HG02678 (cell line): ENCODE results near the gene FBRSL1.

Experiments used
- ATAC-seq: cut with Tn5 transposase; IDR thresholded peaks from one replicate; pipeline ENCODE4 v1.9.1; 2021; ENCODE audit warnings: mild to moderate bottlenecking, moderate library complexity; ENCODE audit not compliant: unreplicated experiment

FBRSL1 gene

DNA sequence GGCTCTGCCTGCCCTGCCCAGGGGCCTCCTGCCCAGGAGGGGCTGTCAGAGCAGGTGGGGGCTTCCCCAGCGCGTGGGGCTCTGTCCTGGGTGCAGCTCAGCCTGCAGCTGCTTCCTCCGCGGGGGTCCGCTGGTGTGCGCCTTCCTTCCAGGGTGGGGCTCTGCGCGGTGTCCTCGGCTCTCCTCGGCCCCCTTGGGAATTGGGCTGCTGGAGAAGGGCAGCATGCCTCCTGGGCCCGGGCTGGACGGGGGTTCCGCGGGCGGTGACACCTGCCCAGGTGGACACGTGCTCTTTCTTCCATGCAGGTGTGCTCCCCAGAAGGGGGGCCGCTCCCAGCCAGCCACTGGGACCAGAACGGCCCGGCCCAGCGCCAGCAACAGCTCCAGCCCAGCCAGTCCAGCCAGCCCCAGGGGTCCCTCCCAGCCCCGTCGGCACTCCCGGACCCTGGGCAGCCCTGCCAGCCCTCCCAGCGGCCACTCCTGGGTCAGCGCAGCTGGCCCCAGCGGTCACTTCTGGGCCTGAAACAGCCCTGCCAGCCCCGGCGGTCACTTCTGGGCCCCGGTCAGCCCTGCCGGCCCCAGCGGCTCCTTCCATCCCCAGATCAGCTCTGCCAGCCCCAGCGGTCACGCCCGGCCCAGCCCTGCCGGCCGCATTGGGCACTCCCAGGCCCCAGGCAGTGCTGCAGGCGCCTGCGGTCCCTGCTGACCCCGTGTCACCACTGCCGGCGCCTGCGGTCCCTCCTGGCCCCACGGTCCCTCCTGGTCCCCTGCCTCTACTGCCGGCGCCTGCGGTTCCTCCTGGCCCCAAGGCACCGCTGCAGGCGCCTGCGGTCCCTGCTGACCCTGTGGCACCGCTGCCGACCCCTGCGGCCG lies 19.1 kb downstream of the FBRSL1 start:
- ATAC-seq = no peak

DNA sequence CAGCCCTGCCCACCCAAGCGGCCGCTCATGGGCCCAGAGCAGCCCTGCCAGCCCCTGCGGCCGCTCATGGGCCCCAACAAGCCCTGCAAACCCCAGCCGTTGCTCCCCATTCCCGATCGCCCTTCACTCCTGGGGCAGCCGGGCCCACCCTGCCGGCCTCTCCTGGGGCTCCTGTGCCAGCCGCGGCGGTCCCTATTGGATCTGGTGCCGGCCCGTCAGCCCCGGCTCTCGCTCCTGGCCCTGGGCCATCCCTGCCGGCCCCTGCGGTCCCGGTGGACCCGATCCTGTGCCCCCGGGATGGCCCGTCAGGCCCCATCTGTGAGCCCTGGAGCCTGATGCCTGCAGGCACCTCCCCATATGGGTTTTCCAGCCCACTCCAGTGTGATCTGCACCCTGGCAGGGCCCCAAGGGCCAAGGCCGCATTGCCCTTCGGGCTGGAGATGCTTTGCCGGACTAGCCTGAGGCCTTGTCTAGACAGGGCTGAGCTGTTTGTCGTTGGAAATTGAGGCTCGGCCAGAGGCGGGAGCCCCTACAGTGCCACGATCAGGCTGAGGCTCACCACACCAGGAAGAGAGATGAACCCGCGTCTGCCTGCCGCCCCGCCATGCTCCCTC lies 20.3 kb downstream of the FBRSL1 start:
- no peak for ATAC-seq

GRCh38 chr12:132510746-132511477 lies 21.0 kb downstream of the FBRSL1 start:
- ATAC-seq = no peak

GRCh38 chr12:132511516-132512196 lies 21.7 kb downstream of the FBRSL1 start:
- no peak for ATAC-seq

GRCh38 chr12:132512197-132513069 lies 22.5 kb downstream of the FBRSL1 start:
- ATAC-seq = no peak

DNA sequence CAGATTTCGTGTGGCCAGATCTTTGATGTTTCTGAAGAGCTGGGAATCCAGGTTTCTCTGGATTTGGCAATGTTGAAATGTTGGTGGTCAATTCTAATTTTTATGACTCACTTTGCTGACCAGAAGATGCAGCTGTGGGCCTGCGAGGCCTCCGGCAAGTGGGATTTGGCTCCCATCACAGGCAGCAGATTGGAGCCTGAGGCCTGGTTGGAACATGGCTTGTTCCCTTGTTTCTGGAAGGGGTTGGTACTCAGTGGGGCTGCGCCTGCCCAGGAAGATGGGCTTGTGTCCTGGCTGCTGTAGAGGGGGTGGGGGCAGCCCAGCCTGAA lies 23.1 kb downstream of the FBRSL1 start:
- no peak for ATAC-seq

DNA sequence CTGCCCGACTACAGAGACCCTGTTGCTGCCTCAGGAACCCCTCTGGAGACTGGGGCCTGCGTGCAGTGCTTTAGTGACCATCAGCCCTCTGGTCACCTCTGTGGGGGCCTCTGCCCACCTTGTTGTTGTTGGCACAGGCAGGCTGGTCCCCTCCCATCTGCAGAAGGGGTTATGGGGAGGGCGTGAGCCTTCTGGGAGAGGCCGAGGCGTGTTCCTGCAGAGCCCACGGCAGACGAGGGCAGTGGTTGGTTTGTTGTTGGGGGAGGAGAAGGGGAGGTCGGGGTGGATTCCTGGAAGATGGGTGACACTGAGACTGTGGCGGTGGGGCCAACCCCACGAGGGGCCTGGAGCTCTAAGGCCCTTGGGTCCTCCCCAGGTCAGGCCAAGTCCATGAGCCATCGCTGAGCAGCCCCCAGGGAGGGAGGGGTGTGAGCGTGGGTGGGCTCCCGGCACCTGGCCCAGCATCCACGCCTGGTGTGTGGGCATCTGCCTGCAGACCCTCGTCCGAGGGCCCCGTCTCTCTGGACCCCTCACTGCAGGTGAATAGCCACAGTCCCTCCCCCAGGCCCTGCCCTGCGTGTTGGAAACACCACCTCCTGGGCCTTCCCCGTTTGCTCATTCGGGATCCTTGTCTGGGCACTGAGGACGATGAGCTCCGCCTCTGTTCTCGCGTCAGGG lies 23.6 kb downstream of the FBRSL1 start:
- ATAC-seq = no peak

- ATAC-seq = no peak
Observed at GRCh38 chr12:132514216-132514820, 24.4 kb downstream of the FBRSL1 start.

DNA sequence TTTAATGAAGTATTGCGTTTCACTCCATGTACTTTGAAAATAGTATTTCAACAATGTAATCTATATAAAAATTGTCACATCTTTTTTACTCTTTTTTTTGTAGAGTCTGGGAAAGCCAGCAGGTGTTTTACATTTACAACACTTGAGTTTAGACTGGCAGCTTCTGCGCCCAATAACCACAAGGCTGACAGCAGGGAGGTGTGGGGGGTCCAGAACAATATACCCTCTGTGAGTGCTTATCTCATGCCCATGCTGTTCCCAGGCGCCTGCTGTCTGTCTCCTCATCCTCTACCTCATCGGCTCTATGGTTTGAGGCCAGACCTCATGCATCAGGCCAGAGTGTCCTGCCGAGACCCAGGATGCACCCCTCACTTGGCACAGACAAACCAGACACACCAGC lies 24.9 kb downstream of the FBRSL1 start:
- no peak for ATAC-seq

DNA sequence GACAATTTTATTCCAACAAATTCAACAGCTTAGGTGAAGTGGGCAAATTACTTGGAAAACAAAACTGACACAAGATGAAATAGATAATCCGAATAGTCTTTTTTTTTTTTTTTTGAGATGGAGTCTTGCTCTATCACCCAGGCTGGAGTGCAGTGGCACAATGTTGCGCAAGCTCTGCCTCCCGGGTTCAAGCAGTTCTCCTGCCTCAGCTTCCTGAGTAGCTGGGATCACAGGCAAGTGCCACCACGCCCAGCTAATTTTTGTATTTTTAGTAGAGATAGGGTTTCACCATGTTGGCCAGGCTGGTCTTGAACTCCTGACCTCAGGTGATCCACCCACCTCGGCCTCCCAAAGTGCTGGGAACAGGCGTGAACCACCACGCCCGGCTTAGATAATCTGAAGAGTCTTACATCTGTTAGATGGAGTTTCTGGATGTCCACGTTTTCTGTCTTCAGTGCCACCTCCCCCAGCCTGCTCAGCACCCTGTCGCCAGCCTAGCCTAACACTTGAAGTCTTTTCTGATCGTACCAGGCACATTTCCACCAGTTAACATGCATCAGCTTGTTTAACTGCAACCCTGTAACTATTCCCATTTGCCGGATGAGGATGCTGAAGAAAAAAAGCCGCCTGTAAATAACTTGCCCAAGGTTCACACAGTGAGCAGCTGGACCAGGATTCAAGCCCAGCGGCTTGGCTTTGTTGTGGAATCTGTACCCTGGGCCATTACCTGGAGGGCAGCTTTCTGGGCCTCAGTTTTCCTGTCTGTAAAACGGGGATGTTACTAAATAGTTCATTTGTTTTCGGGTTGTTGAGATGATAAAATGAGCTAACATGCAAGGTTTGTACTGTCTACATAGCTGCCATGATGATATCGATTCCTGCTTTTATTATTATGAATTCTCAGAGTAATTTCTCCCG lies 26.4 kb downstream of the FBRSL1 start:
- ATAC-seq = no peak

DNA sequence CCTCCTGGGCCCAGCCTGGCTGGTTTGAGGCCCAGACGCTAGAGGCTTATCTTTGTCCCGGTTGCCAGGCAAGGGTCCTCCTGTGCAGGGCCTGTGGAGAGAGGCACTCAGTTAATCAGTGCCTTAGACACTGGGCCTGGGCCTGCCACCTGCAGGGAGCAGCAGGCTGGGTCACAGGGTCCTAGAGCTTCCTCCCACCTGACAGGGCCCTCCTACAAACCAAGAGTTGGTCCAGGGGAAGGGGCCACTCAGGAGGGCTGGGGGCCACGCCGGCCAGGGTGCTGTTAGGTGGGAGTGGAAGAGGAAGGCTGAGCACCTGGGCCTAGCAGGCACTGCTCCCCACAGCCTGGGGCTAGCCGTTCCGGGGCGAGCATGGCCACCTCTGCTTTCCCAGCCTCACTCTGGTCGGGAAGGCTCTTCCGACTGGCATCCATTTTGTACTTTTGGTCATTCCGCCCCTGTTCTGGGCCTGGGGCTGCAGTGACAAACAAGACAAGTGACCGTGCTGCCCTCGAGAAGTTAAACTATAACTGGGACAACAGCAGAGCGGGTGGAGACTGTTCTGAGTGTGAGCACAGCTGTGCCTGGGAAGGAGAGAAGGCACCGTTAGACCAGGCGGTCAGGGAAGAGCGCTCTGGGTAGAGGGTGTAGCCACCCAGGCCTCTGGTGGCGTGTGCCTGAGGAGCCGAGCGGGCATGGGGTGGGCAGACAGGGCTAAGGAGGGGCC lies 27.2 kb downstream of the FBRSL1 start:
- no peak for ATAC-seq

GRCh38 chr12:132517740-132518100 lies 27.8 kb downstream of the FBRSL1 start:
- ATAC-seq = no peak

GRCh38 chr12:132518354-132518992 lies 28.5 kb downstream of the FBRSL1 start:
- ATAC-seq = no peak

- no peak for ATAC-seq
Observed at GRCh38 chr12:132520421-132521199, 30.7 kb downstream of the FBRSL1 start.

DNA sequence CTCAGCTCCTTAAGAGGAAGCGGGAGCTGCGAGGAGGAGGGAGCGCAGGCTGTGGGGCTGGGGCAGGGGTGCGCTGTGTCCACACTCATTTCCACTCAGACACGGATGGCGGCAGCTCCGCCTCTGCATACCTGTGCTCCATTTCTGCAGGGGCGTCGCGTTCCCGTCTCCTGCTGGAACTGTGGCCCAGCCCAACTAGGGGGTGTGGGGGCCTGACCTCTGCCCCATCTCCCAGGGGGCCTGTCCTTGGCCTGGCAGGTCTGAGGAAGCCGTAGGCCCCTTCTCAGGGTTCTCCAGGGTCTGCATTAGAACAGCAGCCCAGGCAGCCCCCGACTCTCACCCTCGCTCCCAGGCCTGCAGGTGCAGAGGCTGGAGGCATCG lies 31.2 kb downstream of the FBRSL1 start:
- no peak for ATAC-seq

DNA sequence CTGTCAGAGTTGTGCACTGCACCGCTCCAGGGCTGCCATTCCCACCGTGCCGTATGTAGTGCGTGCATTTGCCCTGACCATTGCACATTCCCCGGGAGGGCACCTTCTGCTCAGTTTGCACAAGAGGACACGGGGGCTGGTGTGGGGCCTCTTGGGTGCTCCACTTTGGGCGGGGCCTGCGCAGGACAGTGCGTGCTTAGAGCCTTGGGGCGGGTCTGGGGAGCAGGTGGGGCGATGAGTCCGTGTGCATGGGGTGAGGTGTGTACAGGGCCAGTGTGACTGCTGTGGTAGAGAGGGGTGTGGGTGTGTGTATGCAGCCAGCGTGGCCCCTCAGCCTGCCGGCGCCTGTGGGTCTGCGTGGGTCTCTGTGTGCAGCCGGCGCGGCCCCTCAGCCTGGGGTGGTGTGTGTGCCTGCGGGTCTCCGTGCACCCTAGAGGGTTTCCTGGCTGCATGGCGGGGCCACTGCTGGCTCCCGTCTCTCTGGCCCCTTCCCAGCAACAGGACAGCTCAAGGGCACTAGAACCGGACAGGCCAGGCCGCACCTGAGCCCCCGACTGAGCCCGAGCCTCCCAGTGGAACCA lies 31.9 kb downstream of the FBRSL1 start:
- ATAC-seq = no peak
